HCT116 (cell line): ENCODE measurements around the gene GALNT6. TPM values are rescaled to one million over a fixed set of nuclear protein-coding genes. Genes with fewer than 3 reads are reported as not detected.
A peak's percentile ranks its signal among the peaks of the same experiment; 100 is the strongest.

ENCODE experiments used
- ATAC-seq: fragments of 200-7000 bp; cut with Tn5 transposase; 2 replicates; pipeline ENCODE4 v1.9.1; 2020; ENCODE audit warnings: mild to moderate bottlenecking, moderate library complexity
- BruUV-seq: library from RNA; stranded (reverse); fragments of 400-500 nt; replicated peaks from 2 replicates; lab custom pipeline; 2021; lab: Mats Ljungman, UMichigan
- CTCF ChIA-PET: fragments of 300-600 bp; sonication (Branson Sonifier 250); formaldehyde crosslinking; loops from one replicate; lab custom pipeline; 2021; ENCODE audit warnings: antibody characterized with exemption; lab: Charles Lee
- POLR2A ChIA-PET: fragments of 300-600, 350-600 bp; sonication (Branson Sonifier 250); formaldehyde crosslinking; loops from one replicate; lab custom pipeline; 2021; ENCODE audit warnings: antibody characterized with exemption; lab: Charles Lee
- RAD21 ChIA-PET, 2 experiments: fragments of 300-600 bp; sonication (Branson Sonifier 250); formaldehyde crosslinking; loops; one replicate each; lab custom pipeline; 2023; ENCODE audit warnings: low total read pairs in 2 of 2; ENCODE audit not compliant: uncharacterized antibody in 2 of 2, unreplicated experiment in 2 of 2, low non-redundant PET in 1 of 2; lab: Charles Lee
- DNase-seq: peaks from one replicate; pipeline ENCODE4 v3.0.0-alpha.2; 2010; ENCODE audit warnings: low read depth, low spot score
- H2AFZ ChIP-seq: fragments of 200-600 bp; shearing (Covaris generic), sonication (generic); 2 replicates; pipeline ENCODE4 v1.6.1; 2017; ENCODE audit warnings: low read depth, mixed run types, mixed read lengths, antibody characterized with exemption, low read length; ENCODE audit not compliant: poor library complexity, severe bottlenecking
- H3K27ac ChIP-seq: 2 replicates; pipeline ENCODE4 v1.5.1; 2012; ENCODE audit warnings: low read depth, low read length
- H3K27me3 ChIP-seq: fragments of 200-600 bp; sonication (generic); 2 replicates; pipeline ENCODE4 v1.6.1; 2016; ENCODE audit warnings: mixed run types, low read length, mixed read lengths; ENCODE audit not compliant: insufficient read depth
- H3K36me3 ChIP-seq, 2 experiments: fragments of 200-500 bp in 1 of 2; fragments of 200-600 bp in 1 of 2; sonication (Bioruptor generic) in 1 of 2; sonication (generic) in 1 of 2; 2 replicates each; pipeline versions ENCODE4 v1.5.1 to v1.6.1; 2014 to 2016; ENCODE audit warnings: low read length in 2 of 2, inconsistent platforms in 1 of 2, mixed read lengths in 1 of 2, mixed run types in 1 of 2; ENCODE audit not compliant: insufficient read depth in 2 of 2, control insufficient read depth in 1 of 2
- H3K4me1 ChIP-seq, 2 experiments: fragments of 200-600 bp in 1 of 2; sonication (generic) in 1 of 2; 2 replicates each; pipeline versions ENCODE4 v1.5.1 to v1.6.1; 2012 to 2017; ENCODE audit warnings: low read length in 2 of 2, inconsistent platforms in 1 of 2, mild to moderate bottlenecking in 1 of 2, mixed read lengths in 1 of 2, mixed run types in 1 of 2, moderate library complexity in 1 of 2; ENCODE audit not compliant: insufficient read depth in 2 of 2, control insufficient read depth in 1 of 2
- H3K4me2 ChIP-seq: fragments of 200-600 bp; sonication (generic); 2 replicates; pipeline ENCODE4 v1.6.1; 2017; ENCODE audit warnings: mixed run types, low read length, mixed read lengths
- H3K4me3 ChIP-seq, 2 experiments: fragments of 200-600 bp in 1 of 2; sonication (generic) in 1 of 2; replicated peaks in 1 of 2; 2 replicates each; pipeline ENCODE4 v1.5.1; 2011 to 2016; ENCODE audit warnings: low read length in 2 of 2, control low read depth in 1 of 2, low read depth in 1 of 2, mild to moderate bottlenecking in 1 of 2, mixed read lengths in 1 of 2, mixed run types in 1 of 2
- H3K79me2 ChIP-seq: fragments of 200-600 bp; sonication (generic); 2 replicates; pipeline ENCODE4 v1.6.1; 2017; ENCODE audit warnings: mild to moderate bottlenecking, mixed run types, low read length, moderate library complexity, mixed read lengths; ENCODE audit not compliant: insufficient read depth
- H3K9ac ChIP-seq: fragments of 200-600 bp; sonication (generic); 2 replicates; pipeline ENCODE4 v1.6.1; 2016; ENCODE audit warnings: low read length, mixed read lengths
- H3K9me2 ChIP-seq: fragments of 200-600 bp; sonication (generic), shearing (Covaris generic); 2 replicates; pipeline ENCODE4 v1.6.1; 2017; ENCODE audit warnings: mixed run types, mild to moderate bottlenecking, moderate library complexity; ENCODE audit not compliant: insufficient read depth
- H3K9me3 ChIP-seq, 2 experiments: fragments of 200-500 bp in 1 of 2; fragments of 200-600 bp in 1 of 2; sonication (Bioruptor generic) in 1 of 2; sonication (generic) in 1 of 2; 2 replicates each; pipeline ENCODE4 v1.6.1; 2014 to 2017; ENCODE audit warnings: low read length in 2 of 2, mixed read lengths in 2 of 2, inconsistent platforms in 1 of 2, low read depth in 1 of 2, mild to moderate bottlenecking in 1 of 2, mixed run types in 1 of 2, moderate library complexity in 1 of 2; ENCODE audit not compliant: control insufficient read depth in 1 of 2, insufficient read depth in 1 of 2
- H4K20me1 ChIP-seq: fragments of 200-600 bp; sonication (generic), shearing (Covaris generic); 2 replicates; pipeline ENCODE4 v1.6.1; 2017; ENCODE audit warnings: mixed run types, mild to moderate bottlenecking, moderate library complexity; ENCODE audit not compliant: insufficient read depth
- CBX3 ChIP-seq: IDR thresholded peaks from 2 replicates; pipeline ENCODE4 v1.6.1; 2012; ENCODE audit warnings: low read depth
- CEBPB ChIP-seq: IDR thresholded peaks from 2 replicates; pipeline ENCODE4 v1.6.1; 2012; ENCODE audit warnings: low read depth
- EGR1 ChIP-seq: IDR thresholded peaks from 2 replicates; pipeline ENCODE4 v1.6.1; 2012; ENCODE audit warnings: low read depth
- ELF1 ChIP-seq: IDR thresholded peaks from 2 replicates; pipeline ENCODE4 v1.6.1; 2012; ENCODE audit warnings: low read depth, borderline replicate concordance
- EZH2 ChIP-seq: fragments of 200-600 bp; sonication (generic); IDR thresholded peaks from 2 replicates; pipeline ENCODE4 v1.6.1; 2017; ENCODE audit warnings: antibody characterized with exemption, mixed run types
- EZH2phosphoT487 ChIP-seq: fragments of 200-600 bp; IDR thresholded peaks from 2 replicates; pipeline ENCODE4 v1.6.1; 2018; ENCODE audit warnings: antibody characterized with exemption, borderline replicate concordance
- FOSL1 ChIP-seq: IDR thresholded peaks from 2 replicates; pipeline ENCODE4 v1.6.1; 2012; ENCODE audit warnings: low read depth
- RAD21 ChIP-seq: IDR thresholded peaks from 2 replicates; pipeline ENCODE4 v1.6.1; 2012; ENCODE audit warnings: low read depth, mild to moderate bottlenecking
- SIN3A ChIP-seq: IDR thresholded peaks from 2 replicates; pipeline ENCODE4 v1.6.1; 2012; ENCODE audit warnings: low read depth
- SP1 ChIP-seq: IDR thresholded peaks from 2 replicates; pipeline ENCODE4 v1.6.1; 2012; ENCODE audit warnings: low read depth
- SRF ChIP-seq: IDR thresholded peaks from 2 replicates; pipeline ENCODE4 v1.6.1; 2012; ENCODE audit warnings: low read depth
- TCF7L2 ChIP-seq: IDR thresholded peaks from 2 replicates; pipeline ENCODE4 v1.7.0; 2011; ENCODE audit warnings: borderline replicate concordance, inconsistent platforms; ENCODE audit not compliant: insufficient read depth, insufficient read length; ENCODE audit errors: extremely low read depth
- ZFX ChIP-seq: fragments of 450-650 bp; IDR thresholded peaks from 2 replicates; pipeline ENCODE4 v1.6.1; 2017
- ZNF274 ChIP-seq: fragments of 200-500 bp; sonication (Bioruptor generic); IDR thresholded peaks from 2 replicates; pipeline ENCODE4 v1.6.1; 2014; ENCODE audit warnings: mild to moderate bottlenecking, low read depth, low read length, inconsistent platforms
- intact Hi-C: fragments of 100-400 bp; cut with micrococcal nuclease; formaldehyde crosslinking; loops from 2 replicates; pipeline ENCODE4 v1.10.0; 2022
- total RNA-seq: library from RNA; stranded (reverse); gene quantifications from one replicate; pipeline ENCODE4 v1.2.1, GENCODE V29; 2021; ENCODE audit not compliant: unreplicated experiment
- TF ChIP-seq, protein P1 (sequence below): IDR thresholded peaks from 2 replicates; pipeline ENCODE4 v1.6.1; 2012; ENCODE audit warnings: low read depth
- TF ChIP-seq, protein P2 (sequence below): IDR thresholded peaks from 2 replicates; pipeline ENCODE4 v1.6.1; 2012
- TF ChIP-seq, protein P3 (sequence below), 3 experiments: fragments of 200-600 bp in 1 of 3; sonication (generic) in 1 of 3; IDR thresholded peaks in 2 of 3; conservative IDR thresholded peaks in 1 of 3; 2 replicates each; pipeline ENCODE4 v1.5.1; 2012 to 2017; ENCODE audit warnings: low read depth in 2 of 3, low read length in 2 of 3, antibody characterized with exemption in 1 of 3, borderline replicate concordance in 1 of 3, control low read depth in 1 of 3, mild to moderate bottlenecking in 1 of 3, mixed read lengths in 1 of 3, mixed run types in 1 of 3, moderate library complexity in 1 of 3; ENCODE audit not compliant: insufficient read depth in 1 of 3
- TF ChIP-seq, protein P4 (sequence below): IDR thresholded peaks from 2 replicates; pipeline ENCODE4 v1.6.1; 2011; ENCODE audit warnings: mild to moderate bottlenecking, low read length, moderate library complexity; ENCODE audit not compliant: insufficient replicate concordance; ENCODE audit errors: extremely low read depth

GALNT6 gene
- total RNA-seq, 1 experiment from 2014 or later: 16.4 TPM

DNA sequence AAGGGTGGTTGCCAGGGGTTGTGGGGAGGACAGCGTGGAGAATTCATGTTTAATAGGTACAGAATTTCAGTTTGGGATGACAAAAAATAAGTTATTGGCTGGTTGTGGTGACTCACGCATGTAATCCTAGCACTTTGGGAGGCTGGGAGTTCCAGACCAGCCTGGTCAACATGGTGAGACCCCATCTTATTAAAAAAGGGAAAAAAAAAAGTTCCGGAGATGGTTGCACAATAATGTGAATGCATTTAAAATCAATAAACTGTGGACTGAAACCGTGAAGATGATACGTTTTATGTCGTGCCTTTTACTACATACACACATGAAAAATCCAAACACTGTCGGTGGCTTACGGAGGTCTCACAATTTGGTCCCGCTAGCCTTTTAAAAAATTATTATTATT is 20.5 kb downstream of the GALNT6 start:
- no peaks in the 10 kb centered on the region for H3K9me3 ChIP-seq
- no peaks in the 10 kb centered on the region for H3K36me3 ChIP-seq
- no TSS peak for BruUV-seq
- DNase-seq: no peak
- TF ChIP-seq CBX3 (no peak), ZNF274 (no peak), EZH2 (no peak), ZFX (no peak), TCF7L2 (no peak), EGR1 (no peak), ELF1 (no peak), CEBPB (no peak), SP1 (no peak), RAD21 (no peak), SRF (no peak), SIN3A (no peak), FOSL1 (no peak), EZH2phosphoT487 (no peak)
- TF ChIP-seq, protein P1, sequence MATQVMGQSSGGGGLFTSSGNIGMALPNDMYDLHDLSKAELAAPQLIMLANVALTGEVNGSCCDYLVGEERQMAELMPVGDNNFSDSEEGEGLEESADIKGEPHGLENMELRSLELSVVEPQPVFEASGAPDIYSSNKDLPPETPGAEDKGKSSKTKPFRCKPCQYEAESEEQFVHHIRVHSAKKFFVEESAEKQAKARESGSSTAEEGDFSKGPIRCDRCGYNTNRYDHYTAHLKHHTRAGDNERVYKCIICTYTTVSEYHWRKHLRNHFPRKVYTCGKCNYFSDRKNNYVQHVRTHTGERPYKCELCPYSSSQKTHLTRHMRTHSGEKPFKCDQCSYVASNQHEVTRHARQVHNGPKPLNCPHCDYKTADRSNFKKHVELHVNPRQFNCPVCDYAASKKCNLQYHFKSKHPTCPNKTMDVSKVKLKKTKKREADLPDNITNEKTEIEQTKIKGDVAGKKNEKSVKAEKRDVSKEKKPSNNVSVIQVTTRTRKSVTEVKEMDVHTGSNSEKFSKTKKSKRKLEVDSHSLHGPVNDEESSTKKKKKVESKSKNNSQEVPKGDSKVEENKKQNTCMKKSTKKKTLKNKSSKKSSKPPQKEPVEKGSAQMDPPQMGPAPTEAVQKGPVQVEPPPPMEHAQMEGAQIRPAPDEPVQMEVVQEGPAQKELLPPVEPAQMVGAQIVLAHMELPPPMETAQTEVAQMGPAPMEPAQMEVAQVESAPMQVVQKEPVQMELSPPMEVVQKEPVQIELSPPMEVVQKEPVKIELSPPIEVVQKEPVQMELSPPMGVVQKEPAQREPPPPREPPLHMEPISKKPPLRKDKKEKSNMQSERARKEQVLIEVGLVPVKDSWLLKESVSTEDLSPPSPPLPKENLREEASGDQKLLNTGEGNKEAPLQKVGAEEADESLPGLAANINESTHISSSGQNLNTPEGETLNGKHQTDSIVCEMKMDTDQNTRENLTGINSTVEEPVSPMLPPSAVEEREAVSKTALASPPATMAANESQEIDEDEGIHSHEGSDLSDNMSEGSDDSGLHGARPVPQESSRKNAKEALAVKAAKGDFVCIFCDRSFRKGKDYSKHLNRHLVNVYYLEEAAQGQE: no peak
- TF ChIP-seq, protein P2, sequence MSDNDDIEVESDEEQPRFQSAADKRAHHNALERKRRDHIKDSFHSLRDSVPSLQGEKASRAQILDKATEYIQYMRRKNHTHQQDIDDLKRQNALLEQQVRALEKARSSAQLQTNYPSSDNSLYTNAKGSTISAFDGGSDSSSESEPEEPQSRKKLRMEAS: no peak
- TF ChIP-seq, protein P3, sequence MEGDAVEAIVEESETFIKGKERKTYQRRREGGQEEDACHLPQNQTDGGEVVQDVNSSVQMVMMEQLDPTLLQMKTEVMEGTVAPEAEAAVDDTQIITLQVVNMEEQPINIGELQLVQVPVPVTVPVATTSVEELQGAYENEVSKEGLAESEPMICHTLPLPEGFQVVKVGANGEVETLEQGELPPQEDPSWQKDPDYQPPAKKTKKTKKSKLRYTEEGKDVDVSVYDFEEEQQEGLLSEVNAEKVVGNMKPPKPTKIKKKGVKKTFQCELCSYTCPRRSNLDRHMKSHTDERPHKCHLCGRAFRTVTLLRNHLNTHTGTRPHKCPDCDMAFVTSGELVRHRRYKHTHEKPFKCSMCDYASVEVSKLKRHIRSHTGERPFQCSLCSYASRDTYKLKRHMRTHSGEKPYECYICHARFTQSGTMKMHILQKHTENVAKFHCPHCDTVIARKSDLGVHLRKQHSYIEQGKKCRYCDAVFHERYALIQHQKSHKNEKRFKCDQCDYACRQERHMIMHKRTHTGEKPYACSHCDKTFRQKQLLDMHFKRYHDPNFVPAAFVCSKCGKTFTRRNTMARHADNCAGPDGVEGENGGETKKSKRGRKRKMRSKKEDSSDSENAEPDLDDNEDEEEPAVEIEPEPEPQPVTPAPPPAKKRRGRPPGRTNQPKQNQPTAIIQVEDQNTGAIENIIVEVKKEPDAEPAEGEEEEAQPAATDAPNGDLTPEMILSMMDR (IDR thresholded peaks at IDR 0.05 in 2 of 3, conservative IDR thresholded peaks at IDR 0.05 in 1 of 3; ENCODE audit: borderline replicate concordance in 1 of 3, insufficient read depth in 1 of 3, low read depth in 2 of 3, low read length in 2 of 3): no peak
- TF ChIP-seq, protein P4, sequence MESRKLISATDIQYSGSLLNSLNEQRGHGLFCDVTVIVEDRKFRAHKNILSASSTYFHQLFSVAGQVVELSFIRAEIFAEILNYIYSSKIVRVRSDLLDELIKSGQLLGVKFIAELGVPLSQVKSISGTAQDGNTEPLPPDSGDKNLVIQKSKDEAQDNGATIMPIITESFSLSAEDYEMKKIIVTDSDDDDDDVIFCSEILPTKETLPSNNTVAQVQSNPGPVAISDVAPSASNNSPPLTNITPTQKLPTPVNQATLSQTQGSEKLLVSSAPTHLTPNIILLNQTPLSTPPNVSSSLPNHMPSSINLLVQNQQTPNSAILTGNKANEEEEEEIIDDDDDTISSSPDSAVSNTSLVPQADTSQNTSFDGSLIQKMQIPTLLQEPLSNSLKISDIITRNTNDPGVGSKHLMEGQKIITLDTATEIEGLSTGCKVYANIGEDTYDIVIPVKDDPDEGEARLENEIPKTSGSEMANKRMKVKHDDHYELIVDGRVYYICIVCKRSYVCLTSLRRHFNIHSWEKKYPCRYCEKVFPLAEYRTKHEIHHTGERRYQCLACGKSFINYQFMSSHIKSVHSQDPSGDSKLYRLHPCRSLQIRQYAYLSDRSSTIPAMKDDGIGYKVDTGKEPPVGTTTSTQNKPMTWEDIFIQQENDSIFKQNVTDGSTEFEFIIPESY: no peak
- TF ChIP-seq, all 23 proteins: peak for 0
- Histone ChIP-seq H3K9ac (no peak overlapping the region), H3K27ac (no peak overlapping the region), H4K20me1 (no peaks in the 10 kb centered on the region), H3K9me2 (no peaks in the 10 kb centered on the region), H3K4me1 (peaks cover 16 to 23% of the 10 kb centered on the region in 2 experiments), H3K4me2 (peak overlapping the region; percentile 32; the same call in 1 of the 2 replicates), H3K79me2 (no peaks in the 10 kb centered on the region), H3K27me3 (no peaks in the 10 kb centered on the region), H3K4me3 (no peak overlapping the region), H2AFZ (no peak overlapping the region)
- intact Hi-C loops: no loop called here
- ATAC-seq: no peak
- RAD21 ChIA-PET: no interaction called here
- CTCF ChIA-PET: no interaction called here
- POLR2A ChIA-PET: interaction anchor here (1.5 to 1.7 kb wide), 2 partner anchors 10 to 13 kb away, joined by 4 to 5 read pairs; no protein-coding TSS in a partner anchor
